ENCODE results near the gene DCAF6.

DCAF6 gene

DNA sequence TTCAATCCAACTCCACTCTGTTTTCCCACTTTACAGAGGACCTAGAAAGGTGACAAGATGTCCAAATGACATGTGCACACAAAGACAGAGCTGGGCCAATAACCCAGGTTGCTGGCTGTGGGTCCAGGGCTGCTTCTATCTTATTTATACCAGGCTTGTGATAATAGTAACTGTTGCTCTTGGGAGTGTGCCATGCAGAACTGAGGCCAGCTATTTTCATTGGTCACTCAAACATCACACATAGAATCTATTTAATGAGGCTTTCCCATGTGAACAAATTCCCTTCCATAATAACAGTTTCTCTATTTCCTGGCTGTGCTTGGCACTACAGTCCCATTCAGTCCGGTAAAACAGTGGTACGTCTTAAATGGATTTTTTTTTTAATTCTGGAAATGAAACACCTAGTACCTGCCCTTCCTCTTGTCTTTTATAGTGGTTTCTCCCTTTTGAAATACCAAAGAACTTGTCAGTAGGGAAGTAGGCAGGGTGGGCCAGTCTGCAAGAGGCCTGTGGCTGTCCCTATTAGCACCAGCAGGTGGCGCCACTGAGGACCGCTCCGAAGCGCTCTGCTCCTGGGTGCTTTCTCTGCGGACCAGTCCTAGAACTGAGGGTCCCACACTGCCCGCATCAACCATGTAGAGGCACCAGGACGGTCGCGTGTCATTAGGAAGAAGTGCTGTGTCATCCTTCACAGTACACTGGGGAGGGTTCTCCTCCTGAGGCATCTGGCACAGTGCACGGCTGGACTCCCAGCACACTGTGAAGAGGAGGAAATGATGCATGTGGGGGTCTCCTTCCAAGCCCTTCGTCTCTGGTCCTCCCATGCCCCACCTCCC lies 148.1 kb downstream of the DCAF6 start:
- peak; percentile 16 for DNase-seq (ENCODE audit: low read depth)

DNA sequence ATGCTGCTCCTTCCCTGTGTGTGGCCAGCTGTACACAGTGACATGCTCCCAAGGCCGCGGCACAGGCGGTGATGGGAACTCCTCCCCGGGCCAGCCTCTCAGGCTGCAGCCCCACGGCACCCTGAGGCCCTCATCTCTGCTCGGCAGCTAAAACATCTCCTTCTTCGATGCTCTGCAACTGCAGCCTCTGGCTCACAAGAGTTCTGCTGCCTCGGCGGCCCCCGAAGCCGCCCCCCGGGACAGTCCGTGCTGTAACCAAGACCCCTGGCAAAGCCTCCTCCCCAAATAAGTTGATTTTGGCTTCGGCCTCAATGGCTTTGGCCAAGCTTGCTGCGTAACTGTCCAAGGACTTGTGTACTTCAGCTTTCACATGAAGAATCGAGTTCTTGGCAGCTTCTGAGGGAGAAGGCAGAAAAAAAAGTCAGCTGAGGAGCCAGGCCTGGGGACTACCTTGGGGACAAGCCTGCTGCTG lies 149.0 kb downstream of the DCAF6 start:
- DNase-seq (ENCODE audit: low read depth) = no peak

DNA sequence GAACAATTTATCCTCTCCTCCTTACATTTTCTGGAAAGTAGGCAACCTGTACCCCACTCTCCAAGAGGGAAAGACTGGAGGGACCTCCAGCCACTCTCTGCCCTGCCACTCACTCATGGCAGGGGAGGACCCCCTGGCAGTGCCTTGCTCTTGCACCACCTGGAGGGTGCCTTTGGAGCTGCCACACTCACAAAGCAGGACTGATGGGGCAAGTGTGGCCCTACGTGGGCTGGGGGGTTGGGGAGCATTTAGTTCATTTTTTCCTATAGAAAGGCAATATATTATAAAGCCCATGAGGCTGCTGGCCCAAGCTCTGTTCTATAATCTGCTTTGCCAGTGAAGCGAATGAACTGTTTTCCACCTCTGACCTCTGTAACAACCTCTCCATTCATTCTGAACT lies 150.0 kb downstream of the DCAF6 start:
- DNase-seq (ENCODE audit: low read depth) = no peak

DNA sequence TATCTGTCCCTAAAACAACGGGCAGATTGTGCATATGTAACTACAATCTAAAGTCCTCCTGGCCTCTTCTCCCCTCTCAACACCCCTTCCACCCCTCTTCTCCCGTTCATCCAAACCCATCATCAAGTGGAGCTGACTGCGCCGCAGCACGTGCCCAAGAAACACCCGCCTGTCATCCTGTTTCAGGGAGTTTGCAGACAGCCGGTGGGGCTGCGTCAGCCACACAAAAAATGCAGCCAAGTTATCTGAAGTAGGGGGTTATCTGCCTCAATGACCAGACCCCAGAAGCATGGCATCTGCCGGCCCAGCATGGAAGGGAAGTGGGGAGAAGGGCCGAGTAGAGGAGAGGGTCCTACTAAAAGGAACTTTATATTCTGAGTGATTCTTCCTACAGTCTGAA lies 151.2 kb downstream of the DCAF6 start:
- DNase-seq (ENCODE audit: low read depth) = no peak

DNA sequence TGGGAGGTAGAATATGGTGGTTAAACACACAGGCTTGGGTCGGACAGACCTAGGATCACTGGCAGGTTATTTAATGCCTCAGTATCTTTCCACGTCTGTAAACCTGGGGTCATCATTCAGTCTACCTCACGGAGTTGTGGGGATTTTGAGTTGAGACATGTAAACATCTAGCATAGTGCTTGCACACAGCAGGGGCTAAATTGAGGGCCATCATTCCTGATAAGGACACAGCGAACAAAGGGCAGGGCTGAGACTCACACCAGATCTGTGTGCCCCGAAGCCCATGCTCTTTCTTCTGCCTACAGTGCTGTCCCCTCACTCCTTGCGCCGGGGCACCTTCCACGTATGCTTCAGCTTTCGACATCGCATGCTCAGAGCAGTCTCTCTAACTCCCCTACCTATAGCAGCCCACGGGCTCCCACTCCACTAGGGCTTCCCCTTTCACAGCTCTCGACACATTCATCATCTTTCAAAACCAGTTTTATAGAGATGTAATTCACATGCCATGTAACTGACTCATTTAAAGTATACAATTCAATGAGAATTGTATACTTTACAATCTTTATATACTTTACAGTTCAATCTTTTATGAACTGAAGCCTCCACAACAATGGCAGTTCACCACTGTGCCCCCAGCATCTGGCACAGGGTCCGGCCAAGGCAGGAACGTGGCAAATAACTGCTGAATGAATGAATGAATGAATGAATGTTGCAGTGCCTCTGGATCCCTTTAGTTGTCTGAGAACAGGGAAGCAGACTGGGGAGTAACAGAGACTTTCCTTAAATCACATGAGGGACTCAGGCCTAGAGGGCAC lies 152.2 kb downstream of the DCAF6 start:
- DNase-seq (ENCODE audit: low read depth) = no peak

DNA sequence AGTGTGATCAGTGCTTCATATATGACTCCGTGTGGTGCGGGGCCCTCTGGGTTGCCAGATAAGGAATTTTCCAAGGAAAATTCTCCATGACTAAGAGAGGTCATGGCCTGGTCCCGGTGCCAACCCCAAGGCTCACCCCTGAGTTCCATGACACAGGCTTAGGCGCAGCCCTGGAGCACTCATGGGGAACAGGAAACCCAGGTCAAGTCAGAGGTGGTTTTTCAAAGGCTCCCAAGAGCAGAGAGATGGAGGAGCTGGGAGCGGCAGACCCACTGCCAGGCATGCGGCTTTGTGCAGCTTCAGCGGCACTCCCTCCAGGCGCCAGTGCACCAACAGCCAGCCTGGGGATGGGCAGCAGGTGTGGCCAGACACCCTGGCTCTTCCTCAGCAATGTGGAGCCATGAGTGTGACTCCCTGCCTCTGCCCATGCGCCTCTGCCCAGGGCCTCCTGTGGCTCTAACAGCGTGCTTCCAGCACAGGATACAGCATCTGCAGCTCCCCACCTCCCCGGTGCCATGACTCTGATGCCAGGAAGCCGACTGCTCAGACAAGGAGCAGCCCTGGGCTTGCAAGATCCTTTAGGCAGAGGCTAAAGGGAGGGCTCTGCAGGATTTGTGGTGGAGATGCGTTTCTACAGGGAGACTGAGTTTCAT lies 153.0 kb downstream of the DCAF6 start:
- DNase-seq (ENCODE audit: low read depth) = no peak

DNA sequence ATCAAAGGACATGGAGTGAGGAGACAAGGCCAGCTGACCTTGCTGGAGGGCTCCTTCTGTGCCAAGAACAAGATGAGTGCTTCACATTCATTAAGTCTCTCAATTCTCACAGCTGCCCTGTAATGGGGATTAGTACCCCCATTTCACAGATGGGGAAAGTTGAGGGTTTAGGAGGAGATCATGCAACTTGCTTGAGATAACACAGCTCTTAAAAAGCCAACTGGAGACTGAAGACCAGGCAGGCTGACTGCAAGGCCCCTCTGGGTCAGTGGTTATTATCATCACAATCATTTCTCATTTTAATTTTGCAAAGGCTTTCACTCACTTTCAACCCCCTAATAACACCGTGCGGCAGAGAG lies 153.5 kb downstream of the DCAF6 start:
- DNase-seq (ENCODE audit: low read depth) = no peak

DNA sequence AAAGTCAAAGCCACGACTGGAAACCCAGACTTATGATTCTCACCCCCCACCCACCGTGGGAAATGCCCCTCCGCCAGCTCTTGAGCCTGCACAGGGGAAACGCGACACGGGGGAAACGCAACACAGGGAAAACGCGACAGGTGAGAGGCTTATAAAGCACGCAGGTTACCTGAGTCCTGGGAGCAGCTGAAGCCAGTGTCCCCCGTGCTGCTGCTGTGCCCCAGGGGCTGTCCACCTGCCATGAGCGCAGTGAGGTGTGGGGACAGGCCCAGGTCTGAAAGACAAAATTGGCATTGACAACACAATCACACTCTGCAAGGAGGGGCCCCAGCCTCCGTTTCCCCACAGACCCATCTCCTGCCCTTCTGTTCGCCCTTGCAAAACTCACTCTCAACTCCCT lies 153.9 kb downstream of the DCAF6 start:
- DNase-seq (ENCODE audit: low read depth) = no peak

DNA sequence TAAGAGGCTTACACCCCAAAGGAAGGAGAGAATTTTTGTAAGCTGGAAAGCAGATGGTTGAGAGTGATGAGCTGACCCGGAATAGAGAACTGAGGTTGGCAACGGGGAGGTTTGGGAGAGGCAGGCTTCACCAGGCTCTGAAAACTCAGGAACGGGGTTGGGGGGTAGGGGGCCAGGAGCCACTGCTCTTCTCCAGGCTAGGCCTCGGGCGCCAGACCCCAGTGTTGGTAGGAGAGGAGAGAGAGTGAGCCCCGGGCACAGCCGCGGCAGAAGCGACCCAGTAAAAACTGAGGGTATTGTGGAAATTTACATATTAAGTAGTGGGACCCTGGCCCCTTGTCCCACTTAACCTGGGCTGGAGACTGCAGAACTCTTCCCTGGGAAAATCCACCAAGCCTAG lies 154.6 kb downstream of the DCAF6 start:
- DNase-seq (ENCODE audit: low read depth) = no peak

DNA sequence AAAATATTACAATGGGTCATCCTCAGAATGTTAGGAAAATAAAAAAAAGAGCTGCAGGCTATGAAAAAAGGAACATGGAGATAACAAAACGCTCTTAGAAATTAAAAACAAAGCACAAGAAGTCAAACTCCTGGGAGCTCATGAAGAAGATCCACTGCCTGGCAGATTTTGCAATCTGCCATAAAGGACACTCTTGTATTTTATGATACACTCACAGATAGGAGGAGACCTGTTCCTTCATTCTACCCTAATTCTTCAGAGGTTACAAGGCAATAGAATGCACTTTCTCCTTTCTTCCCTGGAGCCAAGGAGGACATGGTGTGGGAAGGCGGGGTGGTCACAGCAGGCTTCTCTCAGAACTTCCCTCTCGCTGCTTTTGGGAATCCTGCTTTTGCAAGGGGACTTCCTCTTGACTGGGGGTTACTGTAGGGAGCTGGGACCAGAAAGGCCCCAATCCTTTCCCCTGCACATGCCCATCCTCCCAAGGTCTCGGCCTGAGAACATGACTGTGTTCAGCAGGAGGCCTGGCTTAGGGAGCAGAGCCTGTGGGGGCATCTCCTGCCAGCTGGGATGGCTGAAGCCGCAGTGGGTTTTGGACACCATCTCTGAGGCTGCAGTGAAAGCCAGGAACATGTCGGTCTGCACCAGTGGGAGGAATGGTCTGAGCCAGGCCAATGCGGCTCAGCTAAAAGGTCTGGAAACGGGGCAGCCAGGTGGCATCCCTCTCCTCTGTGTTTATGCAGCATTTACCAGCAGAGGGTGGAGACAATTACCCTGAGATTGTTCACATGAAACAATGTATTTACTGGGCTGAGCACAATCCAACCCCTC lies 155.5 kb downstream of the DCAF6 start:
- no peak for DNase-seq (ENCODE audit: low read depth)

DNA sequence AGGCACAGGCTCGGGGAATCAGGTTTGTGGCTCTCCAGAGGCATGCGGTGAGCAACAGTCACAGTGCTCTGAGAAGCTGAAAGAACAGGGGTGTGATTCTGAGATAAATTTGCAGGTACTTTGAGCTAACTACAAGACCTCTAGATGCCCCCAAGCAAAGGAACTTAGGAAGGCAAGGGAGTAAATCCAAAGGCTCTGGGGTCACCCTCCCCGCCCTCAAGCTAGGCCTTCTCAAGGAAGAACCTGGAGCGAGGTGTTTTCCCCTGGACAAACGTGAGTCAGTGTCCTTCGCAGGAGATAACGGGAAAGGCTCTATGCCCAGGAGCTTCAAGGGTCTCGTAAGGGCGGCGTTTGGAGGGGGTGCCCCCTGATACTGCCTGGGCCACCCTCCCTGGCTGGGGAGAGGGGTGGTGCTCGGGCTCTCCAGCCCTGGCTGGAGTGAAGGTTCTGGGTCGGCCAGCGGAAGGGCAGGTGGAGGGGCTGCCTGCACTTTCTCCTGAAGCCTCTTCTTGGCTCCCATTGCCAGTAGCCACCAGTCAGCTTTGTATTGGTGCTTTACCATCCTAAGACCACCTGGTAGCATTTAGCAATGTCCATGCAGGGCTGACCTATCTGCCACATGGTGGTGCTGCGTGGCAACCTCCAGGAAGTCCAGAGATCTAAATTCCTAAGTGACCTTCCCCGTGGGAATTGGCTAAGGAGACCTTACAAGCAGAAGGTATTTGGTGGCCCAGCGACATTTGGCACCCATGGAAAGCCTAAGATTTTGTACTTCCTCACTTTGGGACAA lies 156.3 kb downstream of the DCAF6 start:
- peak; percentile 50 for DNase-seq (ENCODE audit: low read depth)

DNA sequence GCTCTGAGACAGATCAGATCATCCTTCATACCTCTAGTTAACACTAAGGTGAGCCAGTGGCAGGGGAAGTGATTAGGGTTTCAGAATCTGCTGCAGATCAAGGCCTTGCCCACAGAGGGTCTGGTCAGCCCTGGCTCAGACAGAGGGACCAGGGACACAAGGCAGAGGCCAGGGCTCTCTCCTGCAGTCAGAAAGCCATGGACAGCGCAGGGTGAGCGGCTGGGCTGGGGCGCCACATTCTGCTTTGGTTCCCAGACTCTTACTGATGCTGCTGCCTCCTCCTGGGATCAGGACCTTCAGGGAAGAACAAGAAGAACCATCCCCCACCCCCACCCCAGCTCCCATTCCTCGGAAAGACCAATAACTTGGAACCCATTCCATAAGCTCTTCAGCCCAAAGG lies 157.1 kb downstream of the DCAF6 start:
- DNase-seq (ENCODE audit: low read depth) = no peak

DNA sequence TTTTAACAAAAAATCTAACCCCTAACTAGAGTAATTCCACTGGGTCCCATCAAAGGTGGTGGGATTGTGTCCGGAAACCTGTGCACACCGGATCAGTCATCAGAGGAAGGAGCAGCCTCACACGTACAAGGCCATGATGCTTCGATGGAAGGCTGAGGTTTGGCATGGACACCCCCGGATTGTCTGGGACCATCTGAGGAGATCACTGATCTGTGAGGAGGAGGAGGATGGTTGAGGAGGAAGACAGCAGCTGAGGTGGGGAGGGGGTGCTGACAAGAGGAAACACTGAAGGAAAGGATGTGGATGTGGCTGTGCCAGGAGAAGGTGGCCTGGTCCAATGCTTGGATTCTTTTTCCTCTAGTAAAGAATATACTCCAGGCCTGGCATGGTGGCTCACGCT lies 159.0 kb downstream of the DCAF6 start:
- DNase-seq (ENCODE audit: low read depth) = no peak

DNA sequence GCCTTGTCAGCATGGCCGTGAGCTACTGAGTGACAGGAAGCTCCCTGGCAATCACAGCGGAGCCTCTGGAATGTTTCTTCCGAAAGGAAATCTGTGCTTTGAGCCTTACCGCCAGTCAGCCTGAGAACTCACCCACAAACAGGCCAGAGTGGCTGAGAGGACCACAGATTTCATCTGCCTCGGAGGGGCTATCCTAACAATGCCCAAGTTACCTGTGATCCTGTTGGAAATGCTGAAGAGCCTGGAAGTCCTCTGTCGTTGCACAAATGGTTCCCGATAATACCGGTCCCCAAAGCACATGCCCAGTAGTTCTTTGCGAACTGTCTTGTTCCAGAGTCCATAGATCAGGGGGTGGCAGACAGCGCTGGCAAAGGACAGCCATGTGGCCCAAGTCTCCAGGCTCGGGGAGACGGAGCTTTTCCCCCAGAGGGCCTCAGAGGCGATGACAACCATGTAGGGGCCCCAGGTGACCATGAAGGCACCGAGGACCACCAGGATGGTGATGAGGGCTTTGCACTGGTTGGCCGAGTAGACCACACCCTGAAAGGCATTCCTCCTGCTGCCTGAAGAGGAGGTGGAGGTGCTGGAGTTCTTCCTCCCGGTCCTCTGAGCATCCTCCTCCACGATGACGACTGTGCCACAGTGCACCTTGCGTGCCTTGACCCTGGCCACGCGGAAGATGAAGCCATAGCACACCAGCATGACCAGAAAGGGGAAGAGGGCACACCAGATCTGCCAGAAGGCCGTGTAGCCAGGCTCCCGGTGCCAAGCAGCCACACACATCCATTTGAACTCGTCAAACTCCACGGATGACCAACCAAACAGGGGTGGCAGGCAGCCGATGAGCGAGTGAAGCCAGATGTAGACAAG lies 160.0 kb downstream of the DCAF6 start:
- DNase-seq (ENCODE audit: low read depth) = no peak

DNA sequence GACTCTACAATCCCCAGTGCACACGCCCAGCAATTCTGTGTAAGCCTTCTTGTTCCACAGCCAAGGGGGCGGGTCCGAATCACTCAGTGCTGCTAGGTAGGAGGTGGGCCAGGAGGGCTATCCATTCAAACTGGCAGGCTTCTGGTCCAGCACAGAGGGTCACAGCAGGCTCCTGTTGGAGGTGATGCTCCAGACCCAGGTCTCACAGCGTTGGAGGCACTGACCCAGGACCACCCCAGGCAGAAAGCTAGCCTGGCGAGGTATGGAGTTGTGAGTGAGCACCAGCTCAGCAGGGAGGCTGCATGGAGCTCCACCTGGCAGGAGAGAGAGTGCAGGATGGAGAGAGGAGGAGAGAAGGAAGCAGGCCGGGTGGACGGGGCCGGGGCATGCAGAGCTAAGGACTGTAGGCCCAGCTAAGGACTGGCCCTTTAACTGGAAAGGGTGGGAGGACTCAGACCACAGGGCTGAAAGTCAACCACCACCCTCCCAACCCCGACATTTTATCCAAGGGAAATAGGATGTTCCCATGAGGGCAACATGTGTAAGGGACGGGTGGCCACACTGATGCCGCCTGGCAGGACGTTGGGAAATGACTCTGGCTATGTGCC lies 161.5 kb downstream of the DCAF6 start:
- DNase-seq (ENCODE audit: low read depth) = no peak

DNA sequence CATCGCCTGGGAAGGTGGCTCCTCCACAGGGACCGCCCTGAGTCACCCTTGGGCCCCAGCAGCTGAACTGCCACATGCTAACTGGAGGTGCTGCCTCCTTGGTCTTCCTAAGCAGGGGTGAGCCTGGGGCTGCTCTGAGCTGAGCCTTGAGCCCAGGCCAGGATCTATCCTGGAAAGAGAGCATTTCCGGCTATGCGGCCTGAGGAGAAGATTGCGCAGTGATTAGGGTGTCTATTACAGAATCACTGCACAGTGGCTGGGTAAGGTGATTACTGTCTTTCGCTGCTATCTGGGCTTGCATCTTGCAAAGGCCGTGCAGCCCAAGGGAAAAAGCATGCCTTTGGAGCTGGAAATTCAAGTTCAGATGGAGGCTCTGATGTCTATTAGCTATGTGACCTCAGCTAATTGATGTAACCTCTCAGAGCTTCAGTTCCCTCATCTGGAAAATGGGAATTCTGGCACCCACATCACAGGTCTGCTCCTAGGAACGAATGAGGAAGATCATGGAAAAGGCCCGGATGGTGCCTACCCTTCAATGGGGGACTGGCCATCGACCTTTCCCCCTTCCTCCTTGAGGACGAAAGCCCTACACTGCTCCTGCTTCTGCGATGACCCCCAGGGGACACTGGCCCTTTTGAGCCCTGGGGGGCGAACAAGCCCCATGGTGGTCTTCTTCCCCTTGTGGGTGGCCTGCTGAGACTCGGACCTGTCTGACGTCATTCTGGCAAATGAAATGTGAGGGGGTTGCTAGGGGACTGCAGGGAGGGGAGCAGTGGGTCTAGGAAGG lies 162.2 kb downstream of the DCAF6 start:
- DNase-seq (ENCODE audit: low read depth) = no peak

DNA sequence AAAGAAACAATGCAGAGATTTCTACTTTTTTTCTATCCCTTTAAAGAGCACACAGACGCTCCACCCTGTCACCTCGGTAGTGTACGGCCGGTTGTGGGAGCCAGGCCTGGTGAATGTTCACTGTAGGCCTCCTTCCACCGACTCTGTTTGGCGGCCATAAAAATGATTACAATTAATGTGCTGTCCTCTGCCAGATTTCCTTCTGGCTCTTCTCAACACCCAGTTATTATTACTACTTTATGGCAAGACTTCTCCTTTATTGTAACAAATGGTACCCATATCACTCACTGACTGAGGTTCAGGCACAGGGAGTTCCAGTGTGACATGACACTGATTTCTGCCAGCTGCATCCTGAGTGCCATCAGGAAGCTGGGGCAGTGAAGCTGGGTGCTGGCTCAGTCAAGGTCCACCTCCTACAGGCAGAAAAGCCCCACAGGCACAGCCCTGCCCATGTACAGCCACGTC lies 162.9 kb downstream of the DCAF6 start:
- no peak for DNase-seq (ENCODE audit: low read depth)

DNA sequence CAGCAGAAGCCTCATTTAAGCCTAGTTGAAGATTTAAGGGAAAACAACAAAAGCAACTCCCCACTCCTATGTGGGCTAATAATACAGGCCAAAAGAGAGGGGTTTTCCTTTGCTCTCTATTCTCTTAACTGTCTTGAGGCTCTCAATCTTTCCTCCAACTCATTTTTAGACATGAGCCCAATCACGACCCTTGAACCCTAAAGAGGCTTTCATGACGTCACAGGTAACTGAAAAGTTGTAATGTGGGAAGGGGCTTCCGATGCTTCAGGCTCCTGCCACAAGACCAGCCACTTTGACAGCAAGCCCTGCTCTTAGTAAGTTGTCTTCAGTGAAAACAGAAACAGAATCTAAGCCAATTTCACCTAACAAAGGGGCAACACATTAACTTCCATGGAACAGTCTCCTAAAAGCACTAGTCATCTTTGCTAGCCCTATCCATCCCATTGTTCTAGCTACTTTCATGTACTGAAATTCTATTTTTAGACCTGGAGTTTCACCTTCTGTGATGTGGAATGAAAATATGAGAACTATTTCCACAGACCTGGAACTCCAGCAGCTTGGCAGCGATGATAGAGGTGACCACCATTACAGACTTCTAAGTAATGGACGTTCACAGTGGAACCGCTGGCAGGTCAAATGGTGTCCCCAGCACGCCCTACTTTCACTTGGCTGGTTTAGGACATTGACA lies 164.0 kb downstream of the DCAF6 start:
- no peak for DNase-seq (ENCODE audit: low read depth)

All from amniotic epithelial cell (primary cell).